Naive B cell (primary cell): ENCODE results near the gene EIF2S1. TPM values are rescaled to one million over a fixed set of nuclear protein-coding genes. Genes with fewer than 3 reads are reported as not detected.

Source experiments
- ATAC-seq, 2 donors: fragments of 150-1000 bp; cut with Tn5 transposase; 2 replicates each; pipeline ENCODE4 v1.10.0; 2021; ENCODE audit warnings: low read depth in 2 of 2, mild to moderate bottlenecking in 2 of 2, moderate library complexity in 2 of 2
- DNase-seq: peaks from one replicate; pipeline ENCODE4 v3.0.0; 2022
- H3K27ac Mint-ChIP-seq, 6 donors: one replicate each; pipeline ENCODE4 v1.8.0; 2020 to 2022; ENCODE audit warnings: mild to moderate bottlenecking in 6 of 6, mixed read lengths in 6 of 6, moderate library complexity in 5 of 6, inconsistent platforms in 2 of 6
- H3K27me3 Mint-ChIP-seq, 3 donors: one replicate each; pipeline ENCODE4 v1.8.0; 2021 to 2022; ENCODE audit warnings: mixed read lengths in 3 of 3, mild to moderate bottlenecking in 1 of 3
- H3K36me3 Mint-ChIP-seq, 2 donors: one replicate each; pipeline ENCODE4 v1.8.0; 2020 to 2022; ENCODE audit warnings: mixed read lengths in 2 of 2, inconsistent platforms in 1 of 2, mild to moderate bottlenecking in 1 of 2
- H3K4me1 Mint-ChIP-seq, 3 donors: one replicate each; pipeline ENCODE4 v1.8.0; 2020 to 2022; ENCODE audit warnings: mixed read lengths in 3 of 3, inconsistent platforms in 1 of 3, mild to moderate bottlenecking in 1 of 3, moderate library complexity in 1 of 3
- H3K4me3 Mint-ChIP-seq, 8 donors: one replicate each; pipeline ENCODE4 v1.8.0; 2020 to 2022; ENCODE audit warnings: mild to moderate bottlenecking in 8 of 8, mixed read lengths in 8 of 8, moderate library complexity in 8 of 8, inconsistent platforms in 2 of 8
- H3K9me3 Mint-ChIP-seq, 7 donors: one replicate each; pipeline ENCODE4 v1.8.0; 2020 to 2022; ENCODE audit warnings: mixed read lengths in 7 of 7, mild to moderate bottlenecking in 5 of 7, inconsistent platforms in 2 of 7, moderate library complexity in 1 of 7
- polyA plus RNA-seq, 6 donors: library from polyadenylated mRNA; unstranded; fragments of 300-500 nt; fragmentation: Illumina TruSeq; gene quantifications; one replicate each; pipeline ENCODE4 v1.2.3, GENCODE V29; 2021; ENCODE audit warnings: low read depth in 6 of 6

The EIF2S1 gene
- polyA plus RNA-seq, 6 donors from 2014 or later = 68.6 to 123 (median 108) TPM

- no peaks in the 10 kb centered on the region for H3K9me3 Mint-ChIP-seq
- H3K27ac Mint-ChIP-seq = no peak overlapping the region
- ATAC-seq = no peak
- DNase-seq = no peak
- H3K36me3 Mint-ChIP-seq = no peaks in the 10 kb centered on the region
- no peak overlapping the region for H3K4me3 Mint-ChIP-seq
- H3K27me3 Mint-ChIP-seq = peaks cover 11 to 31% (median 22%) of the 10 kb centered on the region in 3 donors
- peaks cover 5 to 13% (median 6%) of the 10 kb centered on the region in 3 donors for H3K4me1 Mint-ChIP-seq
Measured at GRCh38 chr14:67421356-67422224, 61.5 kb downstream of the EIF2S1 start.

- H3K4me1 Mint-ChIP-seq = peaks cover 0 to 8% (median 6%) of the 10 kb centered on the region in 3 donors
- H3K27me3 Mint-ChIP-seq = peaks cover 20 to 31% (median 22%) of the 10 kb centered on the region in 3 donors
- H3K9me3 Mint-ChIP-seq = no peaks in the 10 kb centered on the region
- H3K36me3 Mint-ChIP-seq = no peaks in the 10 kb centered on the region
- no peak overlapping the region for H3K4me3 Mint-ChIP-seq
- DNase-seq = no peak
- H3K27ac Mint-ChIP-seq = peak overlapping the region in 2 of 6 donors; percentile 58 to 74
- ATAC-seq = no peak
Measured at GRCh38 chr14:67423424-67423823, 63.3 kb downstream of the EIF2S1 start.

DNA sequence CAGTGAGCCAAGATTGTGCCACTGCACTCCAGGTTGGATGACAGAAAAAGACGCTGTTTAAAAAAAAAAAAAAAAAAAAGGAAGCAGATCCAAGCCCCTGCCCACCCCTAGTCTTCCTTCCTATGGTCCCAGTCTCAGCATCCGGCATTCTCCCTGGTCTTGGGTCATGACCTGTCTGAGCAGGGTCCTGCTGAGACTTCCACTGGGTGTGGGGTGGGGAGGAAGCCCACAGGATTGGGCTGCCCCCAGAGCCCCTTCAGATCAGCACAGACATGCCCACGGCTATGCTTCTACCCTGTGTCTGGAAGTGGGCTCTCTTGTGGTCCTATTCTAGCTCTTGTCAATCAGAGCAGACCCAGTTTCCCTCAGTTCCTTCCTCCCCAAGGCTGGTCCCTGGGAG is 64.4 kb downstream of the EIF2S1 start:
- peaks cover 20 to 31% (median 22%) of the 10 kb centered on the region in 3 donors for H3K27me3 Mint-ChIP-seq
- H3K4me3 Mint-ChIP-seq = no peak overlapping the region
- no peak for DNase-seq
- H3K36me3 Mint-ChIP-seq = no peaks in the 10 kb centered on the region
- peaks cover 0 to 8% (median 6%) of the 10 kb centered on the region in 3 donors for H3K4me1 Mint-ChIP-seq
- ATAC-seq = no peak
- peak overlapping the region in 2 of 6 donors; percentile 44 to 81 for H3K27ac Mint-ChIP-seq
- H3K9me3 Mint-ChIP-seq = no peaks in the 10 kb centered on the region

GRCh38 chr14:67425608-67426007 is 65.5 kb downstream of the EIF2S1 start:
- H3K9me3 Mint-ChIP-seq = no peaks in the 10 kb centered on the region
- H3K4me3 Mint-ChIP-seq = no peak overlapping the region
- H3K27ac Mint-ChIP-seq = no peak overlapping the region
- ATAC-seq (no peak), DNase-seq (no peak)
- H3K4me1 Mint-ChIP-seq = peaks cover 0 to 8% (median 6%) of the 10 kb centered on the region in 3 donors
- no peaks in the 10 kb centered on the region for H3K36me3 Mint-ChIP-seq
- H3K27me3 Mint-ChIP-seq = peaks cover 17 to 31% (median 22%) of the 10 kb centered on the region in 3 donors

DNA sequence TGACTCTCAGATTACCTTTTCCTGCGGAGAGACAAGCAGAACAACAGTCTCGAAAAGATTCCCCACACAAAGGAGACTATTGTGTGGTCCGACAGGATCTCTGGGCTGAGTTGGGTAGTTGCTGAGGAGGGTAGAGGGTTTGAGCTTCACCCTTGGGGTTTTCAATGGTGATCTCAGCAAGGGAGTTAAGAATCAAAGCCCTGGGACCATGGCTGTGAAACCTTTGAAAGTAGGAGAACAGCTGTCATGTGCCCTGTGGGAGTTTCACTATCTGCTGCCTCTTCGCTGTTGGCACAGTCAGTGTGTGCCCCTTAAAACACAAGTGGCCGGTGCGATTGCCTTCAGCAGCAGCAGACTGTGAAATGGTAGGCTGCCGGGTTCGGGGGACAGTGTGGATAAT is 66.0 kb downstream of the EIF2S1 start:
- no peaks in the 10 kb centered on the region for H3K9me3 Mint-ChIP-seq
- ATAC-seq = no peak
- H3K27me3 Mint-ChIP-seq = peaks cover 17 to 31% (median 22%) of the 10 kb centered on the region in 3 donors
- H3K4me1 Mint-ChIP-seq = peaks cover 0 to 8% (median 6%) of the 10 kb centered on the region in 3 donors
- DNase-seq = no peak
- no peaks in the 10 kb centered on the region for H3K36me3 Mint-ChIP-seq
- no peak overlapping the region for H3K27ac Mint-ChIP-seq
- H3K4me3 Mint-ChIP-seq = no peak overlapping the region

DNA sequence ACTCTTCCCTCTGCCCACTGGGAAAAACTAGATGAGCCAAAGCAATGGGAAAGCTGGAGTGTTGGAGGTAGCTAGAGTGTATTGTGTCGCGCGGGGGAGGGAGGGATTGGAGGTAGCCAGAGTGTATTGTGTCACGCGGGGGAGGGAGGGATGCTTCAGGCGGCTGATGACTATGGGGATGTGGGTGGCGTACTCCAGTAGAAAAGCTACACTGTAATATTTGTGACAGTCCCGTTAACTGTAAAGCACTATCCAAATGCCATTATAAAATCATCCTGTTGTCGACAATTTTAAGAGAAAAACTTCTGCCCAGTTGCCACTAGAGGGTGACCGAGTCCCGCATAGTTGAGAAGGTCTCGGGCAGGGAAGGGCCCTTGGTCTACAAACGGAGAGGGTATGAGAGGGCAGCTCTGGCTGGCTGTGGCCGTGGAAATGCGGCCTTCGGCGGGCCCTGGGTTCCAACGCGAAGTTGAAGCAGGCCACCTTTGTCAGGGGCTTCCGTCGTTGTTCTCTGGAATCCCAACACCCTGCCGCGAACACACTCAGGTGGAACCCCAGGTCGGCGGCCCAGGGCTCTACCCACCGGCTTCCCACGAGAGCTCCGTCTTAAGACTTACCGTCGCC is 67.0 kb downstream of the EIF2S1 start:
- Mint-ChIP-seq H3K9me3 (no peaks in the 10 kb centered on the region), H3K27ac (no peak overlapping the region), H3K4me3 (no peak overlapping the region), H3K36me3 (no peaks in the 10 kb centered on the region), H3K27me3 (peaks cover 17 to 31% (median 22%) of the 10 kb centered on the region in 3 donors), H3K4me1 (peaks cover 0 to 8% (median 6%) of the 10 kb centered on the region in 3 donors)
- DNase-seq (peak; percentile 72), ATAC-seq (peak; percentile 75 to 91)

- Mint-ChIP-seq H3K27me3 (peaks cover 15 to 29% (median 17%) of the 10 kb centered on the region in 3 donors), H3K4me3 (no peak overlapping the region), H3K36me3 (no peaks in the 10 kb centered on the region), H3K4me1 (peaks cover 0 to 8% (median 6%) of the 10 kb centered on the region in 3 donors), H3K27ac (no peak overlapping the region), H3K9me3 (no peaks in the 10 kb centered on the region)
- DNase-seq = no peak
- ATAC-seq = no peak
Measured at GRCh38 chr14:67428501-67429031, 68.4 kb downstream of the EIF2S1 start.

GRCh38 chr14:67429510-67430205 is 69.5 kb downstream of the EIF2S1 start:
- Mint-ChIP-seq H3K4me3 (no peak overlapping the region), H3K27ac (peak overlapping the region in 1 of 6 donors; percentile 12)

GRCh38 chr14:67432050-67432564 is 72.0 kb downstream of the EIF2S1 start:
- H3K27me3 Mint-ChIP-seq = peaks cover 4 to 10% (median 8%) of the 10 kb centered on the region in 3 donors
- no peaks in the 10 kb centered on the region for H3K9me3 Mint-ChIP-seq
- no peak overlapping the region for H3K4me3 Mint-ChIP-seq
- H3K4me1 Mint-ChIP-seq = peaks cover 0 to 6% (median 4%) of the 10 kb centered on the region in 3 donors
- DNase-seq (no peak), ATAC-seq (no peak)
- peak overlapping the region in 1 of 6 donors; percentile 23 for H3K27ac Mint-ChIP-seq
- H3K36me3 Mint-ChIP-seq = no peaks in the 10 kb centered on the region

More at GRCh38 chr14:67429510-67430205, 69.5 kb downstream of the EIF2S1 start:
- ATAC-seq (no peak), DNase-seq (no peak)
- Mint-ChIP-seq H3K36me3 (no peaks in the 10 kb centered on the region), H3K9me3 (no peaks in the 10 kb centered on the region), H3K4me1 (peaks cover 0 to 10% (median 6%) of the 10 kb centered on the region in 3 donors), H3K27me3 (peaks cover 12 to 22% (median 17%) of the 10 kb centered on the region in 3 donors)

DNA sequence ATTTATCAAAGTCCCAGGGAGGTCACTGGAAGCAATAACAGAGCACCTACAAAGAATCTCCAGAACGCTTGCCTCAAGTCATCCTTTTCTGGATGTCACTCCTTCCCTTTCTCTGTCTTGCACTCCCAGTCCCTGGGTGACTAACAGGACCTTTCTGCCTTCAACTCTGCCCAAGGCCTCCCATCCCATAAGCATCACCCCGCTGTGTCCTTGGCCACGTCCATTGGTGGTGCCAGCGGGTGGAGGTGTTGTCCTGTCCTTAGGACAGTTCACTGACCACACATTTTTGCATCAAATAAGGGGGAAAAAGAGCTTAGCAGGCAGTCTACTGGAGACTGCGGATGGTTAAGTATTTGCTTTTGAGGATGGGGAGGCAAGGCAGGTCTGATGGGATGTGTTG is 75.5 kb downstream of the EIF2S1 start:
- H3K27ac Mint-ChIP-seq = peak overlapping the region in 1 of 6 donors; percentile 26
- H3K4me3 Mint-ChIP-seq = no peak overlapping the region
- no peaks in the 10 kb centered on the region for H3K9me3 Mint-ChIP-seq
- ATAC-seq (no peak), DNase-seq (no peak)
- H3K4me1 Mint-ChIP-seq = peaks cover 0 to 4% (median 2%) of the 10 kb centered on the region in 3 donors
- no peaks in the 10 kb centered on the region for H3K36me3 Mint-ChIP-seq
- H3K27me3 Mint-ChIP-seq = peaks cover 7 to 14% (median 13%) of the 10 kb centered on the region in 3 donors
